GM18861 (cell line): Measurements from ENCODE around the gene LRRC55.
"Not testable (repeated sequence)": the region's sequence is repeated elsewhere in the genome, so short reads cannot be mapped to it uniquely, and the experiment has no call there.

Source experiments
- ATAC-seq: cut with Tn5 transposase; IDR thresholded peaks from one replicate; pipeline ENCODE4 v1.9.1; 2021; ENCODE audit not compliant: unreplicated experiment

Gene LRRC55

GRCh38 chr11:57160665-57161064, 21.1 kb upstream of the LRRC55 start:
- ATAC-seq: no peak

- ATAC-seq: no peak
Measured at GRCh38 chr11:57161351-57161750, 20.4 kb upstream of the LRRC55 start.

GRCh38 chr11:57162179-57162898, 19.4 kb upstream of the LRRC55 start:
- no peak for ATAC-seq

GRCh38 chr11:57163160-57163868, 18.4 kb upstream of the LRRC55 start:
- no peak for ATAC-seq

GRCh38 chr11:57164317-57164716, 17.4 kb upstream of the LRRC55 start:
- ATAC-seq: no peak

DNA sequence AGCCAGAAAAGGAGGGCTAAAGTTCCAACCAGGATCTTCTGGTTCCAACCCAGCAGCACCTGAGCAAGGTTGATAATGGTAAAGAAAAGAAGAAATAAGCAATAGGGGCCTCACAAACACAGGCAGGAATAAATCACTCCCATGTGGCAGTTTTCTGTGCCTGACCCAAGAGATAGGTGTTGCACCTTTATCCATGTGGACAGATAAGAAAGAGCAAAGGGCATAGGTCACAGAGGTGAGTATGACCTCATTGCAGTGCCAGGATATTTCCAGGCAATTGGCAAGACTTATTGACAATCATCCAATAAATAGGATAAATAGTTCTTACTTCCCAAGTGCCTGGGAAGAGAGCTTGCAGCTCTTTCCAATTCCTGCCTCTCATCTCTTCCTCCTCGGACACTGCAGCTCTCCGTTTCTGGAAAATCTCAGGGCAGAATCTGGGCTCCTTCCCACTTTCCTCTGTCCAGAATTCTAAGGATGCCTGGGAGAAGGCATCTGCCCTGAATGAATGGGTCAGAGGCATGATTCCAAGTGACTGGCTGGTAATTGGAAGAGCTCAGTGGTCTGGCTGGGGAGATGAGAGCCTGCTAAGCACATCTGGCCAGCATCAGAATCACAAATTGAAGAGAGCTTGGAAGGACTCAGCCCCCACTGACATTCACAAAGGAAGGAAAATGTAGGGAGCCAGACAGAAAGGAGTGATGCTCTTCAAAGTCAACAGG, 14.5 kb upstream of the LRRC55 start:
- ATAC-seq: no peak

DNA sequence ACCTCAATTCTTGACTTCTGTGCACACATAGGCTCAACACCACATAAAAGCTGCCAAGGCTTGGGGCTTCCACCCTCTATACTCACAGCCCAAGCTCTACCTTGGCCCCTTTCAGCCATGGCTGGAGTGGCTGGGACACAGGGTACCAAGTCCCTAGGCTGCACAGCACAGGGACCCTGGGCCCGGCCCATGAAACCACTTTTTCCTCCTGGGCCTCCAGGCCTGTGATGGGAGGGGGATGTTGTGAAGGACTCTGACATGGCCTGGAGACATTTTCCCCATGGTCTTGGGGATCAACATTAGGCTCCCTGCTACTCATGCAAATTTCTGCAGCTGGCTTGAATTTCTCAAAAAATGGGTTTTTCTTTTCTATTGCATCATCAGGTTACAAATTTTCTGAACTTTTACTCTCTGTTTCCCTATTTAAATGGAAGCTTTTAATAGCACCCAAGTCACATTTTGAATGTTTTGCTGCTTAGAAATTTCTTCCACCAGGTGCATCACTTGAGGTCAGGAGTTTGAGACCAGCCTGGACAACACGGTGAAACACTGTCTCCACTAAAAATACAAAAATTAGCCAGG, 11.9 kb upstream of the LRRC55 start:
- not testable (repeated sequence) for ATAC-seq

- ATAC-seq: no peak
Measured at GRCh38 chr11:57172031-57172430, 9.7 kb upstream of the LRRC55 start.

DNA sequence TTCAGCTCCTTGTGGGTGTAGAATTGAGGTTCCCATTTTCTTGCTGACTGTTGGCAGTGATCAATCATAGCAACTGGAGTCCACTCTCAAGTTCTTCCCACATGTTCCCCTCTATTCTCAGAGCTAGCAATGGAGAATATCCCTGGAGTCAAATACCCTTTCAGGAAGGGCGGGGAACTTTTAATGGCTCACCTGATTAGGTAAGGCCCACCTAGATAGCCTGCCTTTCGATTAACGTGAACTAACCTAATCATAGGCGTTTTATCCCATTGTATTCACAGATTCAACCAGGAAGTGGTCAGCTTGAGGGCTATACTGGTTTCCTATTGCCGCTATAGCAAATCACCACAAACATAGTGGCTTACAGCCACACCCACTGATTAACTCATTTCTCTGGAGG, 7.1 kb upstream of the LRRC55 start:
- ATAC-seq: no peak

- no peak for ATAC-seq
Measured at GRCh38 chr11:57175478-57175877, 6.3 kb upstream of the LRRC55 start.

DNA sequence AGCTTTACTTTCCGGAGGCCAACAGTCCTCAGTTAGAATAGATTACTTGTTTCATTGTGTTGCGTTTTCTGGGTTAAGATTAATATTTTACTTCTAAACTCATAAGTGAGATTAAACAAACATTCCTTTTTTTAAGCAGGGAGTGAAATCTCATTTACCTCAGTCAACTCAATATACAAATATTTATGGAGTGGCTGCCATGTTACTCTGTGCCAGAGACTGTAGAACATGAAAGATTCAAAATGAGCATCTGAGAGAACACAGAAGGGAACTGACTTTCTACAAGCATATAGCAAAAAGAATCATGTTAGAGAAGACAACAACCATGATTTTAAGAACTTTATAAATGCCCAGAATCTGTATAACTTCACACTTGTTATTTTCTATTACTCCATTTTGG, 3.4 kb upstream of the LRRC55 start:
- no peak for ATAC-seq

DNA sequence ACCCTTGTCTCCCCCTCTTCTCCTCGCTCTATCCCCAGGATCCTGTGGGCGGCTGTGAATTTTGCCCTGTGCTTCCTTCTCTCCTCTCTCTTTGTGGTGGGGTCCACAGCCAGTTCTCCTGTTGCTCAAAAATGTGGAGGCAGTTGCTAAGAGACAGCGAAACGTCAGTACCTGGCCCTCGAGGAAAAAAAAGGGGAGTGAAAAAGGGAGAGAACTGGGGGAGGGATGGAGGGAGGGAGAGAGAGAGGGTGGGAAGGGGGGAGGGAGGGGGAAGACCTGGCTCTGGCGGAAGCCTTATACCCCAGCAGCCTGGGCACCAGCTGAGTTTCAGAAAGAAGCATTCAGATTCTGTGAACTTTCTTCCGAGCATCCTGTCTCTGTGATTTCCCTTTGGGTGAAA, 2.1 kb upstream of the LRRC55 start:
- no peak for ATAC-seq

DNA sequence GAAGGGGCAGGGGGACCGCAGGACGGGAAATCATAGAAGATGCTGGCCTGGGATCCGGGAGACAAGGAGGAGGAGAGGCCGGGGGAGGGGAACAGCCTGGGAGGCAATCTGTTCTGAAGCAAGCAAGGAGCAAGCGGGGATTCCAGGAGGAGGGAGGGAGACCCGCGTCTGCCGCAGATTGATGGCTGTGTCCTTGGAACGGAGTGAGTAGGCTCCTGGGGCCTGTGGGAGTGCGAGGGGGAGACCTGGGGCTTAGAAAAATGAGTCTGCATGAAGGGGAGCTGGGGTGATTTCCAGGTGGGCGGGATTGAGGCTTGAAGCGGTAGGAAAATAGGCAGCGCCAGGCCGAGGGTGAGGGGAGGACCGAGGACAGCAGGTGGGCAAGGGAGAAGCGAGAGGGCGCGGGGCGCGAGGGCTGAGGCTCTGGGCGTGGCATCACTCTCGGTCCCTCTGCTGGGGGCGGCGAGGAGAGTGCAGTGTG, 1.6 kb upstream of the LRRC55 start:
- no peak for ATAC-seq

DNA sequence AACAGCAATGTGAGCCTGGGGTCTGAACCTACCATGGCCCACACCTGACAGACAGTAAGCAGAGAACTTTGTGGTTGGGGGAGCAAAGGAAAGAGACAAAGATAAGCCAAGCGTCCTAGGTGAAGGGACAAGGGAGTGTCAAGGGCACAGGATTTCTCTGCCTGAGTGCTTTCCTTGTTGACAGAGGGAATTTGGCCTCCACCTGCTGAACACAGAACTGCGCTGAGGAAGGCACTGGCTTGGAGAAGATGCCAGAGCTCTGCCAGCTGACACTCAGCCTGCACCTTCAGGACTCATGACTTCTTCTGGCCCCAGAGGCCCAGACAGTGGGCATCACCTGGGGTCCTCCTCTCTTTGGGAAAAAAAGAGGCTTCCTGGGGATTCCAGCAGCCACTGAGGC, 789 bp upstream of the LRRC55 start:
- ATAC-seq: no peak

DNA sequence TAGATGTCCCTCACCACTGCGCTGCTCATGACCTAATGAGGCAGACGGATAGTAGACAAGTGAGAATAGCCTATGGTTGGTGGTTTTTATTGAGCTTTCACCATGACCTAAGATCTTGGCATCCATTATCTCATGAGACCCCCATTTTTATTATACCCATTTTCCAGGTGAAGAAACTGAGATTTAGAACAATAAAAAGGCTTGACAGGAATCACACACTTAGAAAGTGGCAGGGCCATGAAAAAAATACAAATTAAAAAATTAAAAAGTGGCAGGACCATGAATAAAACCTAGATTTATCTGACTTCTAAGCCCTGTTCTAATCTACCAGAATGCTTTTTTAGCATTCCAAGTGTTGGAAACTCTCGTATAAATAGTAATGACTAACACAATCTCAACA, 1.1 kb downstream of the LRRC55 start:
- no peak for ATAC-seq

GRCh38 chr11:57190548-57190947, 8.8 kb downstream of the LRRC55 start:
- ATAC-seq: no peak

DNA sequence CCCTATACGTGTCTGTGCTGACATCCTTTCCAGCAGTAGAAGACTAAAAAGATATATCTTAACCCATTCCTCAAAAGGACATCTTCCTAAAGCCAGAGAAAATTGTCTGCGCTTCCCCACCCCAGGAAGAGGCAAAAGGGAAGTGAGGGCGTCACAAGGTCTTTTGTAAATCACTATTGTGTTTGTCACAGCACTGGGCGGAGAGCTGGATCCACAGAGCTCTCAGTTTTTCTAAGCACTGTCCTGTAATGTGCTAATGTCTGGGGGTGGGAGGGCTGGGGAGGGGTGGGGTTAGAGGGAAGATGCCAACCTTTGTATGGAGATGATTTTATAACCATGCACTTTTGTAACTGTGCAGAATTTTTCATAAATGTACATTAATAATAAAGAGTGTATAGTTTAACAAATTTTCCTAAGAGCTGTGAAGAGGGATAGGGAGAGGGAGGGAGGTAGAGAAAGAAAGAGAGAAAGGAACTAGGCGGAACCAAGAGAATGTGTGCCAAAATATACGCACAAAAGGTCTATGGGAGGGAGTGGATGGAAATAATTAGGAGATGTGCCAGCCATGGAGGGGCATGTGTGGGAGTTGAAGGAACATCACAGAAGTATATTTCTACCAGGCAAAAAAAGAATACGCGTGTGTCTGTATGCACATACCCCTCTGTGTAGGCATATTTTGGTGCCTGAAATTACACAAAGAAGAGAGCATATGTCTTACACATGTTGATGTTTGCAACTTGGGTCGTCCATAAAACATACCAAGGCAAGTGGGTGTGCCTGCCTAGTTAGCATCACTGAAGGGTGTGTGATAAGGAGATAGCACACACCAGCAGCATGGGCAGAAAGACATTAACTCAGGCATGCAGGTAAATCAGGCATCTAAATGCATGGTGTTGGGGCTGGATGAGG, 9.8 kb downstream of the LRRC55 start:
- no peak for ATAC-seq

GRCh38 chr11:57192316-57192715, 10.6 kb downstream of the LRRC55 start:
- no peak for ATAC-seq

- ATAC-seq: no peak
Measured at GRCh38 chr11:57196596-57196995, 14.8 kb downstream of the LRRC55 start.

DNA sequence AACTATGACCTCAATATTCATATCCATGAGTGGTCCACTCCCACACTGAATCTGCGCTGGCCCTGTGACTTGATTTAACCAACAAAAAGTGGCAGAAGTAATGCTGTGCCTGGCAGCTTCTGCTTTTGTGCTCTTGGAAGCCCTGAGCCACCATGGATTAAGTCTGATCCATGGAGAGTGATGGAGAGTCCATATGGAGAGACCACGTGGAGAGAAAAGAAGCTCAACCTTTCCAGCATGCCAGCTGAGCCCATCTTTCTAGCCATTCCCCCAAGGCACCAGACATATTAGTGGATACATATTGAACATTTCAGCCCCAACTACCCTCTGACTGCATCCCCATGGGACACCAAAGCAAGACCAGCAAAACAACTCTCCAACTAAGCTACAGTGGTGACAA, 16.0 kb downstream of the LRRC55 start:
- no peak for ATAC-seq

DNA sequence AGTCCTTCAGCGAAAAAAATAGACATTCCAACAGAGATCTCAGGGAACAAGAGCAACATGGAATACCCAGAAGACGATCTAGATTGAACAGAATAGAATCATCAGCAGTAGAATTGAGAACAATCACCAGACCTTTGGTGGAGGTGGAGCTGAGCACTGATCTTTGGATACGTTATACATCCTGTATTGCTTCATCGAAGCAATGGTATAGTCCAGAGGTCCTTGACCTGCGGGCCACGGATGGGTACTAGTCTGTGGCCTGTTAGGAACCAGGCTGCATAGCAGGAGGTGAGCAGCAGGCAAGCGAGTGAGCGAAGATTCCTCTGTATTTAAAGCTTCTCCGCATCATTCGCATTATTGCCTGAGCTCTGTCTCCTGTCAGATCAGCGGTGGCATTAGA, 17.6 kb downstream of the LRRC55 start:
- ATAC-seq: no peak
